Measurements from ENCODE around the gene SIDT2.

The SIDT2 gene

DNA sequence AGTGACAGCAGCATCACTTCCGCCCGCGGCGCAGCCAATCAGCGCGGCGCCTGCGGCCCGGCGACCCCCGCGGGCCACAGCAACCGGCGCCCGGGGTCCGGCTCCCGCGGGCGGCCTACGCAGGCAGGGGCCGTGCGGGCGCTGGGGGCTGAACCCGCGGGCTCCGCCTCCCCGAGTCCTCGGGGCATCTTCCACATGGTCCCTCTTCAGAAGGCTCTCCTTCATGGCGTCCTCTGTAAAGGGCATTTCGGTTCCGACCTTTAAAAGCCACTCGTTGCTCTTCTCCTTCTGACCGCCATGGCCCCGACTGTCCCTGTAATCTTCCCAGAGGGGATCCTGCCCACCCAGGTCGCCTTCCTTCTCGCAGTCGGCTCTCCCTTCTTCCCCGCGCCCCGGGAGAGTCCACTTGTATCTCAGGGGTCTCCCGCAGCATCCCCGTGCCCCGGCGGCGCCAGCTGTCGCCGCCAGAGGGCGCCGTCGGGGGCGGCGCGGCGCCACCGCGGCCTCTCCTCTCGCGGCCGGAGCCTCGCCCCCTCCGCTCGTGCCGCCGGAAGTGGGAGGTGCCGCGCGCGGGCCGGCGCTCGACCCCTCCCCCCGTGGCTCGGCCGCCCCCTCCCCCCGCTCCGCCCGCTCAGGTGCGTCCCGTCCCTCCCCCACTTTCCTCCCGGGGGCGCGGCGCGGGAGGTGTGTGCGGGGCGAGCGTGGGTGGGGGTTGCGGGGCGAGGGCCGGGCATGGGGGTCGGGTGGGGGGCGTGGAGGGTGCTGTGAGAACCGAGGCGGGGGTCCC lies 53.7 kb downstream of the SIDT2 start, which contains the start of gene RNF214:
Gene RNF214 (plus strand): TSS at position 580 of the 787 bp plus-strand sequence. CDS start 1,602 bp downstream, outside the sequence.
- peak; percentile 15 for DNase-seq (ENCODE audit: low read depth)
- TF ChIP-seq, protein P1, sequence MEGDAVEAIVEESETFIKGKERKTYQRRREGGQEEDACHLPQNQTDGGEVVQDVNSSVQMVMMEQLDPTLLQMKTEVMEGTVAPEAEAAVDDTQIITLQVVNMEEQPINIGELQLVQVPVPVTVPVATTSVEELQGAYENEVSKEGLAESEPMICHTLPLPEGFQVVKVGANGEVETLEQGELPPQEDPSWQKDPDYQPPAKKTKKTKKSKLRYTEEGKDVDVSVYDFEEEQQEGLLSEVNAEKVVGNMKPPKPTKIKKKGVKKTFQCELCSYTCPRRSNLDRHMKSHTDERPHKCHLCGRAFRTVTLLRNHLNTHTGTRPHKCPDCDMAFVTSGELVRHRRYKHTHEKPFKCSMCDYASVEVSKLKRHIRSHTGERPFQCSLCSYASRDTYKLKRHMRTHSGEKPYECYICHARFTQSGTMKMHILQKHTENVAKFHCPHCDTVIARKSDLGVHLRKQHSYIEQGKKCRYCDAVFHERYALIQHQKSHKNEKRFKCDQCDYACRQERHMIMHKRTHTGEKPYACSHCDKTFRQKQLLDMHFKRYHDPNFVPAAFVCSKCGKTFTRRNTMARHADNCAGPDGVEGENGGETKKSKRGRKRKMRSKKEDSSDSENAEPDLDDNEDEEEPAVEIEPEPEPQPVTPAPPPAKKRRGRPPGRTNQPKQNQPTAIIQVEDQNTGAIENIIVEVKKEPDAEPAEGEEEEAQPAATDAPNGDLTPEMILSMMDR (conservative IDR thresholded peaks at IDR 0.05; ENCODE audit: low read depth, low read length), result peak; percentile 60

DNA sequence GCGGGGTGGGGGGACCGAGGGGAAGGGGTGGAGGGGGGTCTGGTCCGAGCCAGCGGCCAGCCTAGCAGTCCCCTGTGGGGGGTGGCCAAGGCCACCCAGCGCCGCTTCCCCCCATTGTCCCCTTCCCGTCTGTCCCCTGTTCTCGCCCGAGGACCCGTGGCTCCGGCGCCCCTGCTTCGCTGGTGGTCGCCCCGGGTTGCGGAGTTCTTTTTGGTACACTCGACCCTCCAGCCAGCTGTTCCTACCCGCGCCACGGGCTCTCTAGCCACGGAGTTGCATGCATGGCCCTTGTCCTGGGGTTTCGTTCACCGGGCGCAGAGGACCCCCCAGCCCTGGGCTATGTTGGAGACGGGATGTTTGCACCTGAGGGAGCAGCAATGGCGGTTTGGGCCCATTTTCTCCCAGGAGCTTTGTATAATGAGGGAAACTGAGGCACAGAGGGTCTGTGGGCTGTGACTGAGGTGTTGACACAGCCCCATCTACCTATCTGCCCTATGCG lies 54.4 kb downstream of the SIDT2 start:
- TF ChIP-seq, protein P1 (conservative IDR thresholded peaks at IDR 0.05; ENCODE audit: low read depth, low read length), result no peak
- DNase-seq (ENCODE audit: low read depth), result no peak

More for the DNA sequence above, 53.7 kb downstream of the SIDT2 start, which contains the start of gene RNF214:
- H3K4me3 ChIP-seq (ENCODE audit: low read length), result peak within 1 kb of the TSS; percentile 95

DNA sequence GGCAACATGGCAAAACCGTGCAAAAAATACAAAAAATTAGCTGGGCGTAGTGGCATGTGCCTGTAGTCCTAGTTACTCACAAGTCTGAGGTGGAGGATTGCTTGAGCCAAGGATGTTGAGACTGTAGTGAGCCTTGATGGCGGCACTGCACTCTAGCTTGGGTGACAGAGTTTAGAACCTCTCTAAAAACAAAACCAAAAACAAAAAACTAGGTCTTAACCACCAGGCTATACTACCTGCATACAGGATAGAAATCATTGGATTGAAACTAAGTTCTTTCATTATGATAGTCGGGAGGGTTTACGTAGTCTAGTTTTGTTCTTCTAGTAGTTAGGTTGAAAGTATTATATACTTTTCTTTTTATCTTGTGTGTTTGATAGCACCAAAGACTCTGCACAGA lies 59.7 kb downstream of the SIDT2 start:
- no peak for DNase-seq (ENCODE audit: low read depth)
- TF ChIP-seq, protein P1 (conservative IDR thresholded peaks at IDR 0.05; ENCODE audit: low read depth, low read length), result no peak
- no peak overlapping the region for H3K4me3 ChIP-seq (ENCODE audit: low read length)

More for the DNA sequence above, 54.4 kb downstream of the SIDT2 start:
- H3K4me3 ChIP-seq (ENCODE audit: low read length), result peak overlapping the region; percentile 70

DNA sequence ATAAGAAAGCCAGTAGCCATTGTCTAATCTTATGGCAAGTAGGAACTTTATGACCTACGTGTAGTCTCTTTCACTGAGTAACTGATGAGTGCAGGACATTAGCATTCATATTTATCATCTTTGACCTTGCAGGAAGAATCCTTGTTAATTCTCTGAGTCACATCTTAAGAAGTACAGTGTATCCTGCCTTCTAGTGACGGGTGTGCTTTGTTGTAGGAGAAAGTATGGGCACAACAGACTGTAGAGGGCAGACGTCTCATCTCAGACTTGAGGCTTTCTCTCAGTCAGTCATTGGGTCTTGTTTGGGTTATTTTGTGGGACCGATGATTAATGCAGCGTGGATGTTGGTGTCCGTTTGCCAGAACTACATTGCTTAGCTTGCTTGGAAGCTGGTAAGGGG lies 60.8 kb downstream of the SIDT2 start:
- H3K4me3 ChIP-seq (ENCODE audit: low read length), result no peak overlapping the region
- TF ChIP-seq, protein P1 (conservative IDR thresholded peaks at IDR 0.05; ENCODE audit: low read depth, low read length), result peak; percentile 54
- DNase-seq (ENCODE audit: low read depth), result peak; percentile 44
